T follicular helper cell (primary cell): Measurements from ENCODE around the gene ATP5F1B.
A peak's percentile ranks its signal among the peaks of the same experiment; 100 is the strongest.
"Not testable (repeated sequence)": the region's sequence is repeated elsewhere in the genome, so short reads cannot be mapped to it uniquely, and the experiment has no call there.

Experiments used
- DNase-seq: peaks from one replicate; pipeline ENCODE4 v3.0.0-alpha.2; 2020; ENCODE audit warnings: low read depth
- total RNA-seq, 2 experiments: gene quantifications; one replicate each; lab custom pipeline; 2026; lab: John Stamatoyannopoulos, UW

Gene ATP5F1B
- total RNA-seq: 353 to 747 reads per million in 2 experiments

DNA sequence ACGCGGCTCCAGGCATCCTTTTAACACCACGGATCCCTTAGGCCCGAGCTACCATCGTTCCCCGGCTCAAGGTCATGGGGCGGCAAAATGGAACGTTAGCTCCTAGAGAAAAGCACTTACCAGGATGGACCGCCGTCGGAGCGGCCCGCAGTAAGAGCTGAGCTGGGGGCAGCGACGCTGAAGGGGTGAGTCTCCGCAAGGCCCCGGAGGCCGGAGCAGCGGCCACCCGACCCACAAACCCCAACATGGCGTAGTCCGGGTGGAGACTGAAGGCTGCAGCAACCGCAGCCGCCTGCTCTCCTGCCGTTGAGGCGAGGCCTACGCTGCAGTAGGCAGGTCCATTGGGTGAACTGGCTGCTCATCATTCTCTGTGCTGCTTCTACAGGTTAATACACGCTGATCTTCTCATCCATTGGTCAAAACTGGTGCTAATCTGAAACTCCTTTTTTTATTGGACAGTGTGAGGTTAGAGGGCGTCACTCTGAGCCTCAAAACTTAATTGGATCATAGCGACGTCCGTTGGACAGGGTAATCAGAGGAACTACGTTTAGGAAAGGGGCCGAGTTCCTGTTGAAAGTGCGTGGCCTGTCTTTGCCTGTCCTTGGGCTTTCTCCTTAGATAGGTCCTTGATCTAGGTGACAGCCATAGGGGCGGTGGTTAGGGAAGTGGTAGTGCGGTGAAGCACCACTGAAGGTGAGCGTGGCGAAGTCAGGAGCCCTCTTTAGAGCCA is at the start of gene ATP5F1B:
Gene ATP5F1B, minus strand, starts transcription at position 268 of the 730 bp plus-strand sequence. Its CDS starts 21 bp downstream, at position 247.
- DNase-seq: peak; percentile 85

DNA sequence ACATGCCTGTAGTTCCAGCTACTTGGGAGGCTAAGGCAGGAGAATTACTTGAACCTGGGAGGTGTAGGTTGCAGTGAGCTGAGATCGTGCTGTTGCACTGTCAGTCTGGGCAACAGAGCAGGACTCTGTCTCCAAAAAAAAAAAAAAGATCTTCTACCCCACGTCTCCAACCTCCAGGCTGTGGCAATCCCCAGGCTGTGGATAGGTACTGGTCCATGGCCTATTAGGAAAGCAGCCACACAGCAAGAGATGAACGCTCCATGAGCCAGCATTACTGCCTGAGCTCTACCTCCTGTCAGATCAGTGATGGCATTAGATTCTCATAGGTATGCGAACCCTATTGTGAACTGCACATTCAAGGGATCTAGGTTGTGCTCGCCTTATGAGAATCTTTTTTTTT is 48.4 kb upstream of the ATP5F1B start:
- DNase-seq: no peak

DNA sequence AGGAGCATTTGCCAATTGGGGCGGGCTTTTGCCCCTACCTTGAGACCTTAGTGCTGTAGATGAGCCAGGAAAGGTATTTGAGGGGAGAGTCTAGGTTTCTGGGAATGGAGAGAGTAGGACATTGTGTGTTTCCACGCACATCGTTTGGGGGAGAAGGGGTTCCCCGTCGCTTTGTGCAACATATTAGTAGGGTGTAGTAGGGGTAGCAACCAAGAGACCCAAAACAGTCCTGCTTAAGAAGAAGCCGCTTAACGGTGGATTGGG is 43.0 kb upstream of the ATP5F1B start:
- no peak for DNase-seq

DNA sequence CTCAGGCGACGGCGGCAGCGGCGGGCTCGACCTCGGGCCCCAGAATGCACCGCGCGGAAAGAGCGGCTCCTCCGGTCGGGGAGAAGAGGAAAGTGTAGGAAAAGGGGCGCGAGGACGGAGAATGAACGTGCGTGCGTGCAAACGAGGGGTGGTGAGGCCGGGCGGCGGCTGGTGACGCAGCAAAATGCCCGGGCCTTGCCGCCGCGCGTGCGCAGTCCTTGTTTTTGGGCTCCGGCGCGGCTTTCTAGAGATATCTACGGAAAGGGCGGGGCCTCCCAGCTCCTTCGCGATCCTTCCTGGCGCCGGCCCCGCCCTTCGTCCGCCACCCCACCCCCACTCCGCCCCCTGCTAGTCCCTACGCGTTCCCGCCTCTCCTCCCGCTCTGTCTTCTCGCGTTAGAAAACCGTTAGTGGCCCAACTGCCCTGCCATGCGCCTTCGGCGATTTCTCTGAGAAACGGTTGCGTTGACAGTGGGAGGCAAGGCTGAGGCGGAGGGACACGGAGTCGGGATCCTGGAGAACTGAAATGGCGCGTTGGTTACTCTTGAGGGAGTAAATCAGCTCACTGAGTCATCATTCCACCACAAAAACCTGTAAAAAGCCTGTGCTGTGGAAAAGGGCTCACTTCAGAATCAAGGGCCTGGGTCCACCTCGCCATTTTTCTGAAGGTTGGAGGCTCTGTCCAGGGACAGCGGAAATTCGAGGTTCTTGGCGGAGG is 42.5 kb upstream of the ATP5F1B start, which contains the start of gene PTGES3:
Gene PTGES3, minus strand, starts transcription at position 156 of the 717 bp plus-strand sequence. CDS start 285 bp downstream, outside the sequence.
- peak; percentile 95 for DNase-seq

DNA sequence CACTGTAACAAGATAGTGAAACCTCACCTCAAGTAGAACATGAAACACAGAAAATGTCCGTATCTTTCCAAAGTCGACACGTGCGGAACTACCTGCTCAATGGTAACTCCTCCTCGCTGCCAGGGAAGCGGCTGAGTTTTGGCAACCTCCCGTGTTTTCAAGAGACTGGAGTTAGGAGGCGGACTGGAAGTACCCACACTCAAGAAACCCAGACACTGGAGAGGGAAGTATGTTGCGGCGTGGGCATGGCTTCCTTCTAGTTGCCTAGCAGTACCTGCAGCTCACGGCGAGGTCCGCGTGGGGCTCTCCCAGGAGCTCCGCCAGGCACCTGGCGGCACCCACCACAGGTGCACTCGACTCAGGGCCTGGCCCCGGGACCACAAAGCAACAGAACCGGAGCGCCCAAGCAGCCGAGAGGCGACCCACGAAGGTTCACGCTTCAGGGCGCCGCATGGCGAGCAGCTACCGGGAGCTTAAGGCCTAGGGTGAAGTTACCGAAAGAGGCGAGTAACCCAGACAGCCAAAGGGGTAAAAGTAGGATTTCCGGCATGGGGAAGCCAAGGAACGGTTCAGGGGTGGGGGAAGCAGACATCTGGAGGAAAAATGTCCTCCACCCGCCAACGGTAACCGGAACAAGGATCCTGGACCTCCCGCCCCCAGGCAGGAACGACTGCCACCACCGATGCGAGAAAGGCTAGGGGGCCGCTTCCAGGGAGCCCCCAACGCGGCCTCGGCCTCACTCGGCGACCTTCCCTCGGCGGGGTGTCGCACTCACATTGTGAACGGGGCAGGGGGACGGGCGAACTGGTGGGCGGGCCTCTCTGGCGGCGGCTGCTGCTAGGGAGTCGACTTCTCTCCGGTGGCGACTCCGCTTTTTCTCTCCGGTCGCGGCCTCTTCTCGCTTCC is 41.7 kb upstream of the ATP5F1B start:
- DNase-seq: peak; percentile 58

DNA sequence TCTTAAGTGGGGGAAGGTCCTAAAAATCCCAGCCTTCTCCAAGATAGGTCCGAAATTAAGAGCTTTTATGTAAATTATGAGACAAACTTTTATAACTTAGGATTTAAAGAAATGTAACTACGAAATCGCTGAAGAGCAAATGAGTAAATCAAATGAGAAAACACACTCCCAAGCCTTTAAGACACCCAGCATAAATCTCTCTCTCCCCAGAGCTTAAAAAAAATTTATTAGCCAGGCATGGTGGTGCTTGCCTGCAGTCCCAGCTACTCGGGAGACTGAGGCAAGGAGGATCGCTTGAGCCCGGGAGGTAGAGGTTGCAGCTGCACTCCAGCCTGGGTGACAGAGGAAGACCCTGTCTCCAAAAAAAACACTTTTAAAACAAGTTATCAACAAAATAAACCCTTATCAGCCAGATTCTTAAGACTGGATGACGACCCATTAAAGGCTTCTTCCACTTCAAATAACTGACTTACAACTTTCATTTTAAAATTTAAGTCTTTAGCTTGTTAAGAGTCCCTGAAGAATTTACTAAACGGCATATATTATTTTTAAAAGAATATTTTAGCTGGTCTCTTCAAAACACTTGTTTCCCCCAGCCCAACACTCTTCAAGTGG is 39.1 kb upstream of the ATP5F1B start:
- DNase-seq: no peak

DNA sequence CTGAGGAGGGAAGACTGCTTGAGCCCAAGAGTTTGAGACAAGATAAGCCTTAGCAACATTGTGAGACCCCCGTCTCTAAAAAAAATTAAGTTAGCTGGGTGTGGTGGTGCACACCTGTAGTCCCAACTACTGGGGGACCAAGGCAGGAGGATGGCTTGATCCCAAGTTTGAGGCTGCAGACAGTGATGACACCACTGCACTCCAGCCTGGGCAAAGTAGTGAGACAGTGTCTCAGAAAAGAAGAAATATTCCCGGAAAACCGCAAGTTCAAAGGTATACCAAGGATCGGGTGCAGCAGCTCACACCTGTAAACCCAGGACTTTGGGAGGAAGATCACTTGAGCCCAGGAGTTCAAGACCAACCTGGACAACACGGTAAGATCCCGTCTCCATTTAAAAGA is 36.5 kb upstream of the ATP5F1B start:
- no peak for DNase-seq

DNA sequence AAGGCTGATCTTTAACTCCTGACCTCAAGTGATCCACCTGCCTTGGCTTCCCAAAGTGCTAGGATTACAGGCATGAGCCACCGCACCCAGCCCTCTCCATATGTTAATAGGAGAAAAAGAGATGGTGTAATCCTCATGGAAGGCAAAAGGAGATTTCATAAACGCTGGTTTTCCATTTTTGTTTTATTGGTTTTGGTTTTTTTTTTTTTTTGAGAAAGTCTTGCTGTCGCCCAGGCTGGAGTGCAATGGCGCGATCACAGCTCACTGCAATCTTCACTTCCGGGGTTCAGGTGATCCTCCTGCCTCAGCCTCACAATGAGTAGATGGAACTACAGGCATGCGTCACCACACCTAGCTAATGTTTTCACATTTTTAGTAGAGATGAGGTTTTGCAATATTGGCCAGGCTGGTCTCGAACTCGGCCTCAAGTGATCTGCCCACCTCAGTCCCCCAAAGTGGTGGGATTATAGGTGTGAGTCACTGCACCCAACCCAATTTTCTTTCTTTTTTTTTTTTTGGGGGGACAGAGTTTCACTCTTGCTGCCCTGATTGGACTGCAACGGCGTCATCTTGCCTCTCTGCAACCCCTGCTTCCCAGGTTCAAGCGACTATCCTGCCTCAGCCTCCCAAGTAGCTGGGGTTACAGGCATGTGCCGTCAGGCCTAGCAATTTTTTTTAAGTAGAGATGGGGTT is 34.2 kb upstream of the ATP5F1B start:
- DNase-seq: no peak

DNA sequence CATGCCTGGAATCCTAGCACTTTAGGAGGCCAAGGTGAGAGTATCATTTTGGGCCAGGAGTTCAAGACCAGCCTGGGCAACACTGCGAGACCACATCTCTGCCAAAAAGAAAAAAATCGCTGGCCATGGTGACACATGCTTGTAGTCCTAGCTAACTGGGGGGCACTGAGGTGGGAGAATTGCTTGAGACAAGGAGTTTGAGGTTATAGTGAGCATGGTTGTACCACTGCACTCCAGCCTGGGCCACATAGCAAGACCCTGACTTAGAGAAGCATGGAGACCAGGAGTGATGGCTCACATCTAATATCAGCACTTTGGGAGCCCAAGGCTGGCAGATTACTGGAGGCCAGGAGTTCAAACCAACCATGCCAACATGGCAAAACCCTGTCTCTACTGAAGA is 33.1 kb upstream of the ATP5F1B start:
- DNase-seq: no peak

DNA sequence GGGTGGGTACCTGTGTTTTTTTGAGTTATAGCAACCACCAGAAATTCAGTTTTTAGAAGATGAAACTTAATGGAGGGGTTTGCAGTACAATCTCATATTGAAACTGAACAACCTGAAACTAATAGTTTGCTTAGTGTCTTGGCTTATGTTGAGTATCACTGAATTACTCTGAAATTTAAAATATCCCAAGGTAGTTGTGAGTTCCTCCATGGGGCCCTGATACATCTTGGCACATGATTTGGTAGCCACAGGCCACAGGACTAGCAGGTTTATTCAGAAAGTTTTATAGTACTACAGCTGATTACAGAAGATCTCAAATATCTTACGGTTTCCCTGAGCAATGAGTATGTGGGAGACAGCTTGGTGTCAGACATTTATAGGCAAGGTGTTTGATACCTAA is 31.9 kb upstream of the ATP5F1B start:
- DNase-seq: no peak

DNA sequence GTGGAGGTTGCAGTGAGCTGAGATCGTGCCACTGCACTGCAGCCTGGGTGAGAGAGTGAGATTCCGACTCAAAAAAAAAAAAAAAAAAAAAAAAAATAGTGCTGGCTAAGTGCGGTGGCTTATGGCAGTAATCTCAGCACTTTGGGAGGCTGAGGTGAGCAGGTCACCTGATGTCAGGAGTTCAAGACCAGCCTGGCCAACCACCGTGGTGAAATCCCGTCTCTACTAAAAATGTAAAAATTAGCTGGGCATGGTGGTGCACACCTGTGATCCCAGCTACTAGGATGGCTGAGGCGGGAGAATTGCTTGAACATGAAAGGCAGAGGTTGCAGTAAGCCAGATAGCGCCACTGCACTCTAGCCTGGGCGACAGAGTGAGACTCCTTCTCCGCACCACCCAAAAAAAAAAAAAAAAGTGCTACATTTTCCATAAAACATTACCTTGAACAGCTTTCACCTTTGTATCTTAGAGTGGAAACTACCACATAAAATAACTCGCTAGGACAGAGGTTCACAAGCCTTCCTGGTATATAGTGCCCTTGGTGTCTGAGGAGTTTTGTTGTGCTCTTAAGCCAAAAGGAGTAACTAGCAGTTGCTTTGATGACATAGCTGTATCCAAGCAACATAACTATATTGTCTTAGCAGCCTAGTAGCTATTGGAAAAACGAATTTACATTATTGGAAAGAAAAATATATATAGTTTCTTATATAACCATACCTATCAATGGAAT is 31.2 kb upstream of the ATP5F1B start:
- DNase-seq: no peak

DNA sequence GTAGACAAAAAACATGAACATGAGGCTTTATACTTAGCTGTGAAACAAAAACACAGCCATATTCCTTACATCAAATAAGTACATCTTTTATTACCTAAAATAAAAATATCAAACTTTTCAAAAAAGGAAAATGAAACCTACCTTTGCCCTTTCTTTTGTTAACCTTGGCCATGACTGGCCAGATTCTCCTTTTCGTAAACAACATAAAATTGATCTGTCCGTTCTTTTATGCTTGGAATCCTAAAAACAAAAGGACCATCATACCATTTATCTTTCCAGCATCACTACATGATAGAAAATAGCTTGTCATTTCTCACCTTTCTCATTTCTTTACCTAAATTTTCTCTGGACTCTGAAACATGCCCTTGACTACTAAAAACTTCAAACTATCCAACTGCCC is 25.8 kb upstream of the ATP5F1B start:
- DNase-seq: no peak

DNA sequence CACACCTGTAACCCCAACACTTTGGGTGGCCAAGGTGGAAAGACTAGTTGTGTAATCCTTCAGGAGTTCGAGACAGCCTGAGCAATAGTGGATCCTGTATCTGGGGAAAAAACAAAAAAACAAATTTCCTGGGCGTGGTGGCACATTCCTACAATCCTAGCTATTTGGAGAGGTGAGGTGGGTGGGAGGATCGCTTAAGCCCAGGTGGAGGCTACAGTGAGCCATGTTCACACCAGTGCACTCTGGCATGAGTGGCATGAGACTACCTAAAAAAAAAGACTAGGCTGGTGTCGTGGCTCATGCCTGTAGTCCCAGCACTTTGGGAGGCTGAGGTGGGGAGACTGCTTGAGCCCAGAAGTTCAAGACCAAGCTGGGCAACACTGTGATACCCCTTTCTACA is 25.1 kb upstream of the ATP5F1B start:
- DNase-seq: no peak

DNA sequence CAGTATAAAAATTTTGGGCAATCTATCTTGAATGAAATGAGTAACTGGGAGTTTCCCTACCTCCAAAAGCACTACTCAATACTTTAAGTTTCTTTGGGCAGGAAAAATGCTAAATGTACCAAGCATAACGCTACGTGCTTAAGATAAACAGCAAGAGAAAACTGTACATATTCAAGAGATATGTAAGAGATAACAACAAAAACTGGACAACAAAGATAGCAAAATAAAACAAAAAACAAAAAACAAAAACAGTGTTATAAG is 22.3 kb upstream of the ATP5F1B start:
- DNase-seq: no peak

DNA sequence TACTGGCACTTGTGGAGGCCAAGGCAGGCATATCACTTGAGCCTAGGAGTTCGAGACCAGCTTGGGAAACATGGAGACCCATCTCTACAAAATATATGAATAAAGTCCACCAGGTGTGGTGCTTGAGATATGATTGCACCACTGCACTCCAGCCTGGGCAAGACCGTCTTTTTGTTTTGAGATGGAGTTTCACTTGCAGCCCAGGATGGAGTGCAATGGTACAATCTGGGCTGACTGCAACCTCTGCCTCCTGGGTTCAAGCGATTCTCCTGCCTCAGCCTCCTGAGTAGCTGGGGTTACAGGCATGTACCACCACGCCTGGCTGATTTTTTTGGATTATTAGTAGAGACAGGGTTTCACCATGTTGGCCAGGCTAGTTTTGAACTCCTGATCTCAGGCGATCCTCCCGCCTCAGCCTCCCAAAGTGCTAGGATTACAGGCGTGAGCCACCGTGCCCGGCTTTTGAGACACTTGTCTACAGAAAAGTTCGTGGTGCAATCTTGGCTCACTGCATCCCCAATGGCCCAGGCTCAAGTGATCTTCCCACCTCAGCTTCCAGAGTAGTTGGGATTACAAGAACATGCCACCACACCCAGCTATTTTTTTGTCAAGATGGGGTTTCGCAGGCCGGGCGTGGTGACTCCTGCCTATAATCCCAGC is 16.3 kb upstream of the ATP5F1B start:
- DNase-seq: no peak

DNA sequence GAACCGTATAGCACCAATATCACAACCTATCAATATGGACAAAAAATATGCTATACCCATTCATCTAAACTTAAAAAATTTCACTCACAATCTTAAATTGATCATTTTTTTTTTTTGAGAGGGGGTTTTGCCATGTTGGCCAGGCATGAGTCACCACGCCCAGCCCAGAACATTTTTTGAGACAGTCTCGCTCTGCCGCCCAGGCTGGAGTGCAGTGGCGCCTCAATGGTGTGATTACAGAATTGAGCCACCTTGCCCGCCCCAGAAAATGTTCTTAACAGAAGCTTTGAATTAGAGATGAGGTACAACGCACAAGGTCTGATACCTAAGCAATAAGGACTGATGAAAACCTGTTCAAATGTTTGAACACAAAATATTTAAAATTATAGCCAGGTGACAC is 15.8 kb upstream of the ATP5F1B start:
- DNase-seq: no peak

DNA sequence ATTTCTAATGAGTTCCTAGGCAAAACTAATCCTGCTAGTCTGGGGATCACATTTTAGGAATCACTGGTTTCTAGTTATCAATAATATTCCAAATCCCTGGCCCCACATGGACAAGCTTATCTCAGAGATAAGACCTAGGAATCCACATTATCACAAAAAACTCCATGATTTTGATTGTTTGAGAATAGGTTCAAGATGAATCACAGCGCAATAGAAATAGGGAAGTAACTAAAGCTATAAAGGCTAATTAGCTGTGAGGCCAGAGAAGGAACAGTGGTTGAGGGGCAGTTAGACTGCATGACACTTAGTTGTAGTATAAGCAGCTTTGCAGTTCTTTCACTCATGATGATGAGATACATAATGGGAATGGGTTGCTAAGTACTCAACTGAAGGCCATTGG is 13.1 kb upstream of the ATP5F1B start:
- no peak for DNase-seq

DNA sequence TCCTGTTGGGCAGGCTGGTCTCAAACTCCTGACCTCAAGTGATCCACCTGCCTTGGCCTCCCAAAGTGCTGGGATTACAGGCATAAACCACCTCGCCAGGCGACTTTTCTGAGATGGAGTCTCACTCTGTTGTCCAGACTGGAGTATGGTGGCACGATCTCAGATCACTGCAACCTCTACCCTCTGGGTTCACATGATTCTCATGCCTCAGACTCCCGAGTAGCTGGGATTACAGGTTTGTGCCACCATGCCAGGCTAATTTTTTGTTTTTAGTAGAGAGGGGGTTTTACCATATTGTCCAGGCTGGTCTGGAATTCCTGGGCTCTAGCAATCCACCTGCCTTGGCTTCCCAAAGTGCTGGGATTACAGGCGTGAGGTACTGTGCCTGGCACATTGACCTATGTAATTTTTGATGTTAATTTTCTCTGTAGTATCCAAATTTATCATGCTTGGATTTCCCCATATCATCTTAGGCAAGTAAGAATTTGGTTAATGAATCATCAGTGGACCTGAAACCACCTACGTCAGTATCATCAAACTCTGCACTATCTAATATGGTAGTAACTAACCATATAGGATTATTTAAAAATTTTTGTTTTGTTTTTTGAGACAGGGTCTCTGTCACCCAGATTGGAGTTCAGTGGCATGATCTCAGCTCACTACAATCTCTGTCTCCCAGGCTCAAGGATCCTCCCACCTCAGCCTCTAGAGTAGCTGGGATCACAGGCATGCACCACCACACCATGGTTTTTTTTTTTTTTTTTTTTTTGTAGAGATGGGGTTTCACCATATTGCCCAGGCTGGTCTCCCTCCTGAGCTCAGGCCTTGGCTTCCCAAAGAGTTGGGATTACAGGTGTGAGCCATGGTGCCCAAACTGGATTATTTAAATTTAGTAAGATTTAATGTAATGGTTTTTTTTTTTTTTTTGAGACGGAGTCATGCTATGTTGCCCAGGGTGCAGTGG is 11.9 kb upstream of the ATP5F1B start:
- DNase-seq: no peak

DNA sequence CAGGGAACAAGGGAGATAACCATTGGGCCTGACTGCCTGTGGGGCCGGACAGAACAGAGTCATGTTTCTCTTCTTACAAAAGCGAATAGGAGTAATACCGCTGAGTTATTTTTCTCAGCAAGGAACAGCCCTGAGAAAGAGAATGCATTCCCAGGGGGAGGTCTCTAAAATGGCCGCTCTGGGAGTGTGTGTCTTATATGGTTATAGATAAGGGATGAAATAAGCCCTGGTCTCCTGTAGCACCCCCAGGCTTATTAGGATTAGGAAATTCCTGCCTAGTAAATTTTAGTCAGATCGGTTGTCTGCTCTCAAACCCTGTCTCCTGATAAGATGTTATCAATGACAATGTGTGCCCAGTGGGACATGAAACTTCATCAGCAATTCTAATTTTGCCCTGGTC is 8.0 kb upstream of the ATP5F1B start:
- DNase-seq: not testable (repeated sequence)
